SU-DHL-6 (cell line): Measurements from ENCODE around the gene C12orf76.

Source experiments
- H2AFZ ChIP-seq: fragments of 200-600 bp; sonication (generic); 2 replicates; pipeline ENCODE4 v1.6.1; 2014; ENCODE audit warnings: low read depth, mild to moderate bottlenecking, moderate library complexity, mixed read lengths, antibody characterized with exemption, low read length; ENCODE audit not compliant: severe bottlenecking
- H3F3A ChIP-seq: fragments of 200-600 bp; shearing (Covaris generic); 2 replicates; pipeline ENCODE4 v1.6.0; 2016; ENCODE audit warnings: antibody characterized with exemption, mild to moderate bottlenecking; ENCODE audit not compliant: insufficient read depth
- H3K27ac ChIP-seq: fragments of 200-600 bp; sonication (generic); 2 replicates; pipeline ENCODE4 v1.5.1; 2016; ENCODE audit warnings: low read depth, mild to moderate bottlenecking, low read length, moderate library complexity, mixed read lengths
- H3K27me3 ChIP-seq: fragments of 200-600 bp; sonication (generic), shearing (Covaris generic); 2 replicates; pipeline ENCODE4 v1.6.0; 2014; ENCODE audit warnings: mild to moderate bottlenecking, low read length
- H3K36me3 ChIP-seq: fragments of 200-600 bp; sonication (generic); 2 replicates; pipeline ENCODE4 v1.6.1; 2014; ENCODE audit warnings: mild to moderate bottlenecking, low read length, mixed read lengths
- H3K4me2 ChIP-seq: fragments of 300-600, 200-600 bp; shearing (Covaris generic), sonication (generic); 2 replicates; pipeline ENCODE4 v1.6.0; 2014; ENCODE audit warnings: low read length, low read depth, mild to moderate bottlenecking; ENCODE audit not compliant: poor library complexity, severe bottlenecking
- H3K4me3 ChIP-seq: fragments of 200-600 bp; sonication (generic); 2 replicates; pipeline ENCODE4 v1.5.1; 2014; ENCODE audit warnings: antibody characterized with exemption, low read length, mild to moderate bottlenecking, mixed read lengths; ENCODE audit not compliant: insufficient read depth, poor library complexity, severe bottlenecking
- H3K79me2 ChIP-seq: fragments of 200-600 bp; sonication (generic); 2 replicates; pipeline ENCODE4 v1.6.1; 2014; ENCODE audit warnings: mild to moderate bottlenecking, low read length, moderate library complexity; ENCODE audit not compliant: insufficient read depth
- H3K9ac ChIP-seq: fragments of 200-600 bp; sonication (generic); 2 replicates; pipeline ENCODE4 v1.7.0; 2014; ENCODE audit warnings: mild to moderate bottlenecking, low read length
- H3K9me2 ChIP-seq: fragments of 200-600 bp; sonication (generic); replicated peaks from 2 replicates; pipeline ENCODE4 v1.6.1; 2014; ENCODE audit warnings: low read length; ENCODE audit not compliant: insufficient read depth
- H3K9me3 ChIP-seq: fragments of 200-600 bp; sonication (generic); 2 replicates; pipeline ENCODE4 v1.6.1; 2014; ENCODE audit warnings: low read length, mixed read lengths; ENCODE audit not compliant: insufficient read depth
- H4K20me1 ChIP-seq: fragments of 200-600 bp; sonication (generic); 2 replicates; pipeline ENCODE4 v1.6.1; 2014; ENCODE audit warnings: low read depth, mild to moderate bottlenecking, antibody characterized with exemption, low read length, moderate library complexity, mixed read lengths
- EZH2phosphoT487 ChIP-seq: fragments of 200-600 bp; sonication (generic), shearing (Covaris generic); conservative IDR thresholded peaks from 2 replicates; pipeline ENCODE4 v1.6.1; 2018; ENCODE audit warnings: mild to moderate bottlenecking, antibody characterized with exemption, low read length, moderate library complexity, mixed read lengths
- TF ChIP-seq, protein P1 (sequence below): fragments of 200-600 bp; sonication (generic); IDR thresholded peaks from one replicate; pipeline ENCODE4 v1.5.1; 2017; ENCODE audit warnings: antibody characterized with exemption, mild to moderate bottlenecking, low read length, moderate library complexity; ENCODE audit not compliant: insufficient read depth, poor library complexity, severe bottlenecking

The C12orf76 gene

GRCh38 chr12:110035534-110036104 lies 12.7 kb downstream of the C12orf76 start:
- Histone ChIP-seq H3K4me3 (no peak overlapping the region), H3K9me2 (no peaks in the 10 kb centered on the region), H3F3A (peaks cover 43% of the 10 kb centered on the region), H3K36me3 (peaks cover 49% of the 10 kb centered on the region), H3K4me2 (no peak overlapping the region), H3K27ac (no peak overlapping the region), H3K79me2 (peaks cover 4% of the 10 kb centered on the region; the same call in 1 of the 2 replicates), H3K9ac (no peak overlapping the region), H3K27me3 (no peaks in the 10 kb centered on the region), H3K9me3 (no peaks in the 10 kb centered on the region), H4K20me1 (no peaks in the 10 kb centered on the region), H2AFZ (no peak overlapping the region)
- TF ChIP-seq EZH2phosphoT487: no peak
- TF ChIP-seq, protein P1, sequence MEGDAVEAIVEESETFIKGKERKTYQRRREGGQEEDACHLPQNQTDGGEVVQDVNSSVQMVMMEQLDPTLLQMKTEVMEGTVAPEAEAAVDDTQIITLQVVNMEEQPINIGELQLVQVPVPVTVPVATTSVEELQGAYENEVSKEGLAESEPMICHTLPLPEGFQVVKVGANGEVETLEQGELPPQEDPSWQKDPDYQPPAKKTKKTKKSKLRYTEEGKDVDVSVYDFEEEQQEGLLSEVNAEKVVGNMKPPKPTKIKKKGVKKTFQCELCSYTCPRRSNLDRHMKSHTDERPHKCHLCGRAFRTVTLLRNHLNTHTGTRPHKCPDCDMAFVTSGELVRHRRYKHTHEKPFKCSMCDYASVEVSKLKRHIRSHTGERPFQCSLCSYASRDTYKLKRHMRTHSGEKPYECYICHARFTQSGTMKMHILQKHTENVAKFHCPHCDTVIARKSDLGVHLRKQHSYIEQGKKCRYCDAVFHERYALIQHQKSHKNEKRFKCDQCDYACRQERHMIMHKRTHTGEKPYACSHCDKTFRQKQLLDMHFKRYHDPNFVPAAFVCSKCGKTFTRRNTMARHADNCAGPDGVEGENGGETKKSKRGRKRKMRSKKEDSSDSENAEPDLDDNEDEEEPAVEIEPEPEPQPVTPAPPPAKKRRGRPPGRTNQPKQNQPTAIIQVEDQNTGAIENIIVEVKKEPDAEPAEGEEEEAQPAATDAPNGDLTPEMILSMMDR: no peak

GRCh38 chr12:110033888-110034287 lies 14.4 kb downstream of the C12orf76 start:
- H3F3A ChIP-seq: peaks cover 40% of the 10 kb centered on the region
- no peak overlapping the region for H3K4me2 ChIP-seq
- H3K9me2 ChIP-seq: no peaks in the 10 kb centered on the region
- H3K27ac ChIP-seq: no peak overlapping the region
- TF ChIP-seq, protein P1: no peak
- no peak for TF ChIP-seq EZH2phosphoT487
- no peak overlapping the region for H3K4me3 ChIP-seq
- no peak overlapping the region for H3K9ac ChIP-seq
- H4K20me1 ChIP-seq: no peaks in the 10 kb centered on the region
- peaks cover 62% of the 10 kb centered on the region for H3K36me3 ChIP-seq
- H3K79me2 ChIP-seq: peaks cover 4% of the 10 kb centered on the region; the same call in 1 of the 2 replicates
- H3K27me3 ChIP-seq: no peaks in the 10 kb centered on the region
- H2AFZ ChIP-seq: no peak overlapping the region
- H3K9me3 ChIP-seq: no peaks in the 10 kb centered on the region

DNA sequence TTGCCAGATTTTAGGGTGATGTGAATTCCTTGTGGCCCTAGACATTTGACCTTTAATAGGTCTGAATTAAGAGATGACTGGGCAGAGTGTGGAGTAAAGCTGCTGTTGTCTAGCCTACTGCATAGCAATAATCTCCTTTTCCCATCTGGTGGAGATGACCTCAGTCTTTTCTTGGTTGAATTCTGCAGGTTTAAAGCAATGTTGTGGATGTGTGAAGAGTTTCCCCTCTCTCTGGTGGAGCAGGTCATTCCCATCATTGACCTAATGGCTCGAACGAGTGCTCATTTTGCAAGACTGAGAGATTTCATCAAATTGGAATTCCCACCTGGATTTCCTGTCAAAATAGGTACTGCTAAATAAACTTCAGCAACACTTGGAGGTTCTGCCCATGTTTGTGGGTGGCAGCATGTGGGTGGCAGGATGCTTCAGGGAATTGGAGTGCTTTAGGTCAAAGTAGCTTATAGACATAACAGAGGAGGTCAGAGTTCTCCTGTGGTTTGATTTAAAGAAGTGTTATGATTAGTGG lies 19.0 kb downstream of the C12orf76 start:
- Histone ChIP-seq H3K4me2 (no peak overlapping the region), H3K27ac (no peak overlapping the region), H3K9ac (no peak overlapping the region), H3K36me3 (peaks cover 67% of the 10 kb centered on the region), H3K4me3 (no peak overlapping the region), H4K20me1 (no peaks in the 10 kb centered on the region), H3F3A (peaks cover 26% of the 10 kb centered on the region), H3K27me3 (no peaks in the 10 kb centered on the region), H3K9me2 (no peaks in the 10 kb centered on the region), H3K79me2 (peaks cover 4% of the 10 kb centered on the region; the same call in 1 of the 2 replicates), H3K9me3 (no peaks in the 10 kb centered on the region), H2AFZ (no peak overlapping the region)
- TF ChIP-seq EZH2phosphoT487: no peak
- TF ChIP-seq, protein P1: no peak
